Measurements from ENCODE around the gene STOML1. TPM values are rescaled to one million over a fixed set of nuclear protein-coding genes. Genes with fewer than 3 reads are reported as not detected.

STOML1 gene
- total RNA-seq, 2 experiments from 2014 or later, result 4.6 to 5.3 TPM

- H3K27me3 Mint-ChIP-seq, result no peaks in the 10 kb centered on the region
- no peak for ATAC-seq (ENCODE audit: poor library complexity)
- no peaks in the 10 kb centered on the region for H3K36me3 ChIP-seq (ENCODE audit: insufficient read depth, low read length)
- no peak for DNase-seq
- H3K4me3 ChIP-seq (ENCODE audit: low read length), result no peak overlapping the region
- TF ChIP-seq CTCF (IDR thresholded peaks at IDR 0.05), result no peak
- H3K9me3 Mint-ChIP-seq, result no peaks in the 10 kb centered on the region
- CTCF ChIA-PET, result no interaction called here
- intact Hi-C loops (cut with DNase I, micrococcal nuclease), result loop anchor here (5.0 to 10.0 kb wide), 2 partner anchors 180 to 368 kb away; partner anchors contain the start of gene ISLR2 (in 1 of the 2)
- H3K9me3 ChIP-seq (ENCODE audit: control insufficient read depth in 1 of 2, insufficient read depth in 1 of 2, low read length in 2 of 2), result no peaks in the 10 kb centered on the region
- POLR2A ChIA-PET, result interaction anchor here (0.7 kb wide), 1 partner anchor 27 kb away, joined by 4 read pairs; no protein-coding TSS in a partner anchor
- H3K27ac Mint-ChIP-seq, result no peak overlapping the region
- H3K4me1 ChIP-seq (ENCODE audit: insufficient read depth, low read length), result peaks cover 31% of the 10 kb centered on the region
- H3K27me3 ChIP-seq (ENCODE audit: control insufficient read depth in 1 of 2, insufficient read depth in 2 of 2, low read length in 2 of 2), result no peaks in the 10 kb centered on the region
- H3K4me3 Mint-ChIP-seq, result no peak overlapping the region
- H3K27ac ChIP-seq (ENCODE audit: low read depth in 1 of 2, low read length in 2 of 2), result no peak overlapping the region
- peaks cover 28% of the 10 kb centered on the region for H3K4me1 Mint-ChIP-seq (ENCODE audit: low read depth)
- H3K36me3 Mint-ChIP-seq (ENCODE audit: low read depth), result no peaks in the 10 kb centered on the region
Observed at GRCh38 chr15:73954188-73955145, 37.6 kb downstream of the STOML1 start.

GRCh38 chr15:73952913-73953750 lies 39.0 kb downstream of the STOML1 start:
- Histone ChIP-seq H3K27ac (ENCODE audit: low read depth in 1 of 2, low read length in 2 of 2) (no peak overlapping the region), H3K9me3 (ENCODE audit: control insufficient read depth in 1 of 2, insufficient read depth in 1 of 2, low read length in 2 of 2) (no peaks in the 10 kb centered on the region), H3K4me1 (ENCODE audit: insufficient read depth, low read length) (peaks cover 19% of the 10 kb centered on the region), H3K4me3 (ENCODE audit: low read length) (no peak overlapping the region), H3K27me3 (ENCODE audit: control insufficient read depth in 1 of 2, insufficient read depth in 2 of 2, low read length in 2 of 2) (no peaks in the 10 kb centered on the region), H3K36me3 (ENCODE audit: insufficient read depth, low read length) (no peaks in the 10 kb centered on the region)
- Mint-ChIP-seq H3K27ac (no peak overlapping the region), H3K4me1 (ENCODE audit: low read depth) (peaks cover 15% of the 10 kb centered on the region), H3K4me3 (no peak overlapping the region), H3K9me3 (no peaks in the 10 kb centered on the region), H3K27me3 (no peaks in the 10 kb centered on the region), H3K36me3 (ENCODE audit: low read depth) (no peaks in the 10 kb centered on the region)
- DNase-seq (no peak), ATAC-seq (ENCODE audit: poor library complexity) (no peak)
- CTCF ChIA-PET, result interaction anchor here (1.2 kb wide), 1 partner anchor 25 kb away, joined by 5 read pairs; no protein-coding TSS in a partner anchor
- TF ChIP-seq CTCF (IDR thresholded peaks at IDR 0.05), result no peak
- POLR2A ChIA-PET, result no interaction called here
- intact Hi-C loops (cut with DNase I, micrococcal nuclease), result loop anchor here (5.0 to 10.0 kb wide), 2 partner anchors 182 to 369 kb away; partner anchors contain the start of gene ISLR2 (in 1 of the 2)

All from CD4-positive, alpha-beta T cell (primary cell).